GM18951 (cell line): ENCODE data around the gene STPG2.

Source experiments
- POLR2A ChIP-seq: IDR thresholded peaks from 4 replicates; pipeline ENCODE4 v1.6.1; 2011; ENCODE audit warnings: mild to moderate bottlenecking; ENCODE audit not compliant: insufficient read length, insufficient read depth; ENCODE audit errors: extremely low read depth
- in situ Hi-C: fragments of 300-500 bp; cut with MboI; formaldehyde crosslinking; loops from one replicate; pipeline ENCODE4 v1.12.0; 2022; ENCODE audit warnings: low sequenced_read_pairs, mixed read lengths, inconsistent platforms; ENCODE audit not compliant: unreplicated experiment

Gene STPG2

DNA sequence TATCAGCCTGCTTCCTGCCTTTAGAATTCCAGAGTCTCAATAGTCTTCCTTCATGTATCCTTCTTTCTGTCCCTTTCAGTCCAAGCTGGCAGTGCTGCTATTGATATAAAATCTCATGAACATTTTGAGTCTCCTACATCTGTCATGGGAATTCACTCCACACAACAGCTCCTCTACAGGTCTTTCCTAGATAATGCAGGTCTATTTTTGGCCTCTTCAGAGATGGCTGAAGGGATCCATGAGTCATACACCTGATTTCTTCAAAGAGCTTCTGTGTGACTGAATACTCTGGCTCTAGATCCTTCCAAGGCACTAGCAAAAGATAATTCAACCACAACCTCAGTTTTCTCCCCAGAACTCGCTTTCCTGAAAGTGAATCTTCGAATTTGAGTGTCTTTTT is 115.4 kb downstream of the STPG2 start:
- TF ChIP-seq POLR2A = no peak
- in situ Hi-C loops = no loop called here

DNA sequence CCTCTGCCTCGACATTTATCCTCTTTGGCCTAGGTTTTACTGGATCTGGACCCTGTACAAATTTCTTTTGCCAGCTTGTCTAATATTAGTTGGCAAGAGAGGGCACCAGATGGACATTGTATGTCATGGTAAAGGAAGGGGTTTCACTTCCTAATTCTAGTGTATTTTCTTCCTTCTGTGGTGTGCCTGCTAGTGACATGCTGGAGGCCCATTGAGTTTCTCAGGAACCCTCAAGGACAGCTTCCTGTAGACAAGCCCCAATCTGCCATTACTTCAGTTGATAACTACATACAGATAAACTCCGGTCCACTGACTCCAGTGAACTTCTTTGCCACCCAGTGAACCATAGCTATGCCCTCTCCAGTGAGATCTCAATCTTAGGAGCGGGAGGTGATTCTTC is 116.9 kb downstream of the STPG2 start:
- no peak for TF ChIP-seq POLR2A
- in situ Hi-C loops = no loop called here

DNA sequence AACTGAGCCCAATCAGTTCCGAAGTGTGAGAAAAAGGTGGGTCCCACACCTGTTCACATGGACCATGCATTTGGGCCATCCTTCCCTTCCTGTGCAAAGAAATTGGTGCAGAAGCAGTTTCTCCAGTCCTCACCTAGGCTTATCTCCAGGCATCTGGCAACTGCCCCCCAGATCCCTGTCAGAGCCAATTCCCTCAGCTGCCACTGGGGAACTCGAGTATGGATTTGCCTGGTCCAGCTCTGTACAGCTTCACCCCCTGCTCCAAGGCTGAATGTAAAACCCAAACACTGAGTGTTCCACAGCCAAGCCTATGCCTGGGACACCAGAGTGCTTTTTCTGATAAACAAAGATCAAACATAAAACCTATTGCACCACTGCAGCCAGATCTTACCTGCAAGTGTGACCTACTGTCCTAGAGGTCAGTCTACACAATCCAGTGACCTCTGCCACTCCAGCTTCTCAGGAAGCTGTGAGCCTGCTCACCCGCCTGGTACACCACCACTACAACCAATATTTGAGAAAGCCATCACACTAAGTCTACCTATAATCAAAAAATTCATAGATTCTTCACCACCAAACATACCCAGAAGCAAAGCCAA is 136.4 kb downstream of the STPG2 start:
- in situ Hi-C loops = no loop called here
- TF ChIP-seq POLR2A = no peak

DNA sequence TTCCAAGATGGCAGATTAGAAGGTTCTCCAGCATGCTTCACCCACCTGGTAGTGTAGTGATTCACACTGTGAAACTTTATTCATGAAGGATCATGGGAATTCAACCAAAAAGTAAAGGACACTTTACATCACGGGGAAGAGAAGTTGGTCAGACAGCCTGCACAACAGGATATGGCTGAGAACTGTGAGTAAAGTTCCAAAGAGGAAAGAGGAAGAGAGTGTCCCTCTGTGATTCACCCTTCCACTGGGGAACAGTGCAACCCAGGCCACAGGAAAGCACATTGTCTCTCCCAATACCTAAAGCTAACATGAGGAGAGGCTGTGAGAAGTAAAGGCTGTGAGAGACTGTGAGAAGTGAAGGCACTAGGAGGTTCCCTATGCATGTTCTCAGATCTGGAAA is 137.2 kb downstream of the STPG2 start:
- TF ChIP-seq POLR2A = no peak
- in situ Hi-C loops = no loop called here

DNA sequence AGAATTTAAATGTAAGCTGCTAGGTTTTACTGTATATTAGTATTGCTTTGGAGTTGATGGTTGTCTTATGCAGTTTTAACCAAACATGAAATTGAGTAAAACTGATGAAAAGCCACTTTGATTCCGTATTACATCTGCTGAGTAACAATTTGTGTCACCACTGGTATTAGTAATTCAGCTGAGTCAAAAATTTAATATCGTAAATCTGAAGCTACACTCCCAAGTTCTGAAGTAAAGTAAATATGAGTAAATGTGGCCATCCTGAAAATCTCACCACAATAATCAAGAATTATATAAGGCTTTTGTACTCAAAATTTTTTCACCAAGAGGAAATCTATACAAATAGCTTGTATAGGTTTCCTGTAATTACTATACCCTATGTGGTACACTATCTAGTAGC is 142.3 kb downstream of the STPG2 start:
- no peak for TF ChIP-seq POLR2A
- in situ Hi-C loops = no loop called here

DNA sequence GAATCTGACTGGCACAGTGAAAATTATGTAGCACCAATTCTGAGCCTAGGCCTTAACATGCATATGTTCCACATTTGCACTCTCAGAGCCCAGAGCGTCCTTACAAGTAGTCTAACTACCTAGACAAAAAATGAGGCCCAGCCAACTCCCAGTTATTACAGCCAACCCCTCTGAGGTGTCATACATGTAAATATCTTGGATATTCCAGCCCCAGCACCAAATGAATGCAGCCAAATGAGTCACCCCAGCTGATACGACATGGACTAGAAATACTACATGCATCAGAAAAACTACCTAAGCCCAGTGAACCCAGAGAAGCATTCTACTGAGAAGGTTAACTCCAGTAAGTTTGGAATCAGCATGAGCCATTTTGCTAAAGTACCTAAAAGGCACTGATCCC is 145.1 kb downstream of the STPG2 start:
- TF ChIP-seq POLR2A = no peak
- in situ Hi-C loops = no loop called here

DNA sequence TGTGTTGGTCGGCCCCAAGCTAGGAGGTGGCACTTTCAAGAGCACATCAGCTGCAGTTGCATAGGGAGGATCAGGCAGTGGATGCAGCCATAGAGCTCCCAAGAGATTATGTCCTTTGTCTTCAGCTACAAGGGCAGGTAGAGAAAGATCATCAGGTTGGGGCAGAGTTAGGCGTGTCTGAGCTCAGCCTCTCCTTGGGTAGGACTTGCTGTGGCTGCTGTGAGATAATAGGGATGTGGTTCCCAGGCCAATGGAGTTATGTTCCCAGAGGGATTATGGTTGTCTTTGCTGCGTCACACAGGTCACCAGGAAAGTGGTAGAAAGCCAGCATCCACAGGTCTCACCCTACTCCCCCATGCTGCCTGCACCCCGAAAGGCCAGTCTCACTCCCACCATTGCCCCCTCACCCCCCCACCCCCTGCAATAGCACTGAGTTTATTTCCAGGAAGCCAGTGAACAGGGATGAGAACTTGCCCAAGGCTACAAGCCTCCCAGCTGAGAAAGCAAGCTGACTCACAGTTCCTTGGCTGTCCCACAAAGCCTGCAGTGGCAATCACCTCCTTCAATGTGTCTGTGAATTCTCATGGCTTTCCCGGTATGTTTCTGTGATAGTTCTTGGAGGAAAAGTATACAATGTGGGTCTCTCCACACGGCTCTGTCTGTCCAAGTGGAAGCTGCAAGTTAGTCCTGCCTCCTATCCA is 148.4 kb downstream of the STPG2 start:
- in situ Hi-C loops = no loop called here
- no peak for TF ChIP-seq POLR2A

DNA sequence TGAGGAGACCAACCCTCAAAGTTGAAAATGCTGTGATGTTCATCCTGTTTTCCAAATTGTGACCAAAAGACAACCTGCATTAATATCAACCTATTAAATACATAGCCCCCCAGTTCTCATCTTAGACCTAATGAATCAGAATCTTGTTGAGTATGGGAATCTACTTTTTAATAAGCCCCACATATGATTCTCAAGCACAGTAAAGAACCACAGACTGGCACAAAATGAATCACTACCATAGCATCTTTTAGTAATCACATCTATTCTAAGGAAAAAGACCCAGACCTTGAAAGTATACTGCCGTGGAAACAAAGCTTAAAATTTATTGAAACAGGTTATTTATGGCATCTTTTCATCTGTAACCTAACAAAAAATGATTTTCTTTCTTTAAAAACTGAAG is 152.9 kb downstream of the STPG2 start:
- TF ChIP-seq POLR2A = no peak
- in situ Hi-C loops = no loop called here

DNA sequence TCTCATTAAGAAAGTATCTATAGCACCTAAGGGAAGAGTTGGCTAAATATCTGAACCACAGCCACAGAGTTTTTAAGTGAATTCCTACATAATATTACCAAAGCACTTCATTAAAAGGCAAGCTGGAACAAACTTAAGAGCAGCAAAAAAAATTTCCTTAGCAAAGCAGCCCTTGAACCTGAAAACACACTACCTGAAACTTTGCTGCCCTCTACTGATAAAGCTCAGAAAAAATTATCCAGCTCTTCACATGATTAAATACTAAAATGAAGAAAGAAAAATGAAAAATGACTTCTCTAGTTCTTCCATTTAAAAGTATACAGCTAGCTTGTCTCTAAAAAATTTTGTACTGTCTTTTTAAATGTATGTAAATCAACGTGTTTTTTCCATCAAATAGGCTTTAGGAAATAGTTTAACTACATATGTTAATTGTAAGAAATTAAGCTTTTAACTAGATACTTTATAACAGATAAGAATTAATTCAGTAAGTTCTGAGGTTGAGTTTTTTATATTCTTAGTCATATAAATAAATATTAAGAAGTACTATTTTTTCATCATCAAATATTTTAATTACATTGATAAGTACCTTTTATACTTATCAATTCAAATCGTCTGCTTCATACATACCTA is 156.1 kb downstream of the STPG2 start:
- in situ Hi-C loops = no loop called here
- TF ChIP-seq POLR2A = no peak

DNA sequence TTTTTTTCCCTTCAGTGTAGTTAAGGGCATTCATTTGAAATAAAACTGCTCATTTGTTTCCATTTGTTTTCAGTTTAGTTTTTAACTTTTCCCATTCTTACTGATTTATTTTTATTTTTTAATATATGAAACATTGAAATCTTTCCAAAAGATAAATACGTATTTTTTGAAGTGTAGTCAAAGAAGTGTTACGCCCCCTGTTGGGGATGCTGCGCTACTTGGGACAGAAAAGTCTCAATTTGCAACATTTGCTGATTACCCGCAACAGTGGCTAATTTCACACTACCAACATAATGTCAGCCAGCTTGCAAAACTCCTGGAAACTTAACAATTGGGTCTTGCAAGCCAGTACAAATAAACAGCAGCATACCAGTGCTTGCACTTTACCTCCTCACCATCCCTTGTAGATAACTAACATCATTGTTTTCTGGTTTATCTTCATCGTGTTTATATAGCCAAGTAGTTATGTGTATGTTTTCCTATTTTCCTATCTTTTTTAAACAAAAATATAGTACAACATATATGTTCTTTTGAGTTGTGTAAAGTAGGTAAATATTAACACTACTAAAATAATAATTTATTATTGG is 158.6 kb downstream of the STPG2 start:
- no peak for TF ChIP-seq POLR2A
- in situ Hi-C loops = no loop called here

DNA sequence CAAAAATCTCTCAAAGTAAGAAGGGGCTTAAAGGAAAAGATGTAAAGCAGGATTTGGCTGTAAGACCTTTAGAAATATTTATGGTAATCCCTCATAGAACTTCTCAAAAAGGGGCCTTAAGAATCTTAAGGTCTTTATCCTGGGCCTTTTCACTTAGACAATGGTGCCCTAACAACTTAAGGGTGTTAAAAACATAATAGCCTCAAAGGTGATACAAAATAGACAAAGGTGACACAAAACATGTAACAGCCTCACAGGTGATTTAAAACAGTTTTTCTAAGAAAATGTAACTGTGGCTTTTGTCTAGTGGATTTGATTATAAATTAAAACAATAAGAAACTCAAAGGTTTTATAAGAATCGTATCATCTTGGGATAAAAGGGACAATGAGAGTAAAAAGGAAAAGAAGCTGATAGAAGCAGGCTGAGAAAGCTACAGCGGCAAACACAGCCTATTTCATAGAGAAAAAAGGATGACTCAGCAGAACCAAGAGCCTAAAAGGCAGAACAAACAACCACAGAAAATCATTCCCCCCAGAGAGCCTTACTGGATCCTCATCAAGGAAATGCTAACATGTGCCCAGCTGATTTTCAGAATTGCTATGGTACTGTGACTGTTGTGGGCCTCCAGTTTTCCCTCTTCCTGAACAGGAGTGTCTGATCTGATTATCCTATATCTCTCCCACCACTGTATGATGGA is 164.3 kb downstream of the STPG2 start:
- no peak for TF ChIP-seq POLR2A
- in situ Hi-C loops = no loop called here

DNA sequence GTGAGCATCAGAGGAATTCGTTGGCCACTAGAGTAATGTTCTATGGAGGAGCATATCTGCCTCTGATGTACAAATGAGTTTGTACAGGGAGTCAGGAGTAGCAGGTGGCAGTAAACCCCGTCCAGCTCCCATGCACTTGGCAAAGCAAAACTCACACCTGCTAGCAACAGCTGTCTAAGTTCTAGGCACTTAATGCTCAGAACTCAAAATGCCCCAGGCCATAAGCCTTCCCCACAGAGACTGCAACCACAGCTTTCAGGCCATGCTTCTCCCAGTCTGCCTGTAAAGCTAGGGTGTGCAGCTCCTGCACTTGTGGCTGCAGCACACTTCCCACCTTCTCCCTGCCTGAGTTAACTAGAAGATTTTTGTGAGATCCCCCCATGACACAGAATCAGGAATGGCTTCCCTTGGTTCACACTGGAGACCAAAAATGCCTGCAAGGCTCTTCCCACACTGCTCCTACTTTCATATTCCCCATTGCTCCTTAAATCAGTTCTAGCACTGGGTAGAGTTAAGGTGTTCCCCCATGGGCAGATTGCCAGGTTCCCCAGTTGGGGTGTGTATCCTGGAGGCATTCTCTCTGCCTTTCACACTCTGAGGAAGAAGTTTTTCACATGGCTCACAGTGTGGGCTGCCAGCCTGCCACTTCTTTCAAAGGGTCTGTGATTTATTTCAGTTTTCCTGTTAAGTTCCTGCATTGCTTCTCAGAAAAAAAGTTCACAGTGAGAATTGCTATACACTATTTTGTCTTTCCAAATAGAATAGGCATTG is 189.9 kb downstream of the STPG2 start:
- in situ Hi-C loops = no loop called here
- no peak for TF ChIP-seq POLR2A

DNA sequence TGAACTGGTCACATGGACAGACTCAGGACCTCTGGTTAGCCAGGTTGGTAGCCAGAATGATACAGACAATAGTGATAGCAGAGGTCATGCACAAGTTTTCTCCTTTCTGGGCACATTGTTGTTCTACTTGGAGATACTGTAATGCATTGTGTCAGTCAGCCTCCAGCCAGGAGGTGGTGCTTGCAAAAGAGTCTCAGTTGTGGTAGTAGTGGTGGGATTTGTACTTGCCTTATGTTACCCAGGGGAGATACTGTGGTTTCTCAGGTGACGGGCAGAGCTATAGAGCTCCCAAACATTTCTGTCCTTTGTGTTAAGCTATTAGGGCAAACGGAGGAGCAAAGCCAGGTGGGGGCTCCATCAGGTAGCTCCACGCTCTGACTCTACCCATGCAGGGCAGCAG is 190.5 kb downstream of the STPG2 start:
- no peak for TF ChIP-seq POLR2A
- in situ Hi-C loops = no loop called here

DNA sequence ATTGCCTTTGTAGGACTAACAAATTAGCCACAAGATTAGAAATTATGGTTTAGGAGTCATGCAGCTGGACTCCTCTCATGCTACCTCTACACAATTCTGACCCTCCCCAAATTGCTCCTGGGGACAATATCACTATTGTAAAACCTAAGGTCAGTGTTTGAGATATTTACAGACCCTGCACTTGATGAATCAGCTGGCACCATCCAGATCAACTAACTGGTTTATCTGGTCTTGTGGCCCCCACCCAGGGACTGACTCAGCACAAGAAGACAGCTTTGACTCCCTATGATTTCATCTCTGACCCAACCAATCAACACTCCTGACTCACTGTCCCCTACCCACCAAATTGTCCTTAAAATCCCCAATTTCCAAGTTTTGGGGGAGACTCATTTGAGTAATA is 192.4 kb downstream of the STPG2 start:
- in situ Hi-C loops = no loop called here
- TF ChIP-seq POLR2A = no peak
